Endothelial cell of umbilical vein (primary cell): ENCODE data around the gene UPK3A. TPM values are rescaled to one million over a fixed set of nuclear protein-coding genes. Genes with fewer than 3 reads are reported as not detected.

Experiments
- BruUV-seq: library from RNA; stranded (reverse); fragments of 400-500 nt; replicated peaks from 2 replicates; lab custom pipeline; 2021; lab: Mats Ljungman, UMichigan
- CTCF ChIA-PET: fragments of 300-600, 350-600 bp; sonication (Branson Sonifier 250); formaldehyde crosslinking; loops from one replicate; lab custom pipeline; 2021; ENCODE audit warnings: antibody characterized with exemption, inconsistent platforms; lab: Charles Lee
- POLR2A ChIA-PET: fragments of 300-600, 350-600 bp; sonication (Branson Sonifier 250); formaldehyde crosslinking; loops from one replicate; lab custom pipeline; 2021; ENCODE audit warnings: antibody characterized with exemption, inconsistent platforms; lab: Charles Lee
- DNase-seq: peaks from one replicate; pipeline ENCODE4 v3.0.0-alpha.2; 2011; ENCODE audit warnings: low read depth, low spot score
- FAIRE-seq: peaks from 2 replicates; lab custom pipeline; 2011; peaks lifted over from hg19 to GRCh38; lab: Jason Lieb, UNC
- H2AFZ ChIP-seq: 2 replicates; pipeline ENCODE4 v1.6.0; 2012; ENCODE audit warnings: low read depth, low read length, control low read depth, inconsistent platforms
- H3K27ac ChIP-seq: 2 replicates; pipeline ENCODE4 v1.5.1; 2011; ENCODE audit warnings: low read depth, mild to moderate bottlenecking, control low read depth, low read length, moderate library complexity; ENCODE audit not compliant: insufficient read depth
- H3K27me3 ChIP-seq, 2 experiments: 2 replicates each; pipeline versions ENCODE4 v1.6.0 to v1.6.1; 2011; ENCODE audit warnings: low read length in 2 of 2, mixed read lengths in 1 of 2; ENCODE audit not compliant: control insufficient read depth in 2 of 2, insufficient read depth in 2 of 2
- H3K36me3 ChIP-seq, 2 experiments: 2 replicates in 1 of 2; 3 replicates in 1 of 2; pipeline ENCODE4 v1.5.1; 2011; ENCODE audit warnings: low read length in 2 of 2, mild to moderate bottlenecking in 1 of 2, moderate library complexity in 1 of 2; ENCODE audit not compliant: control insufficient read depth in 2 of 2, insufficient read depth in 2 of 2; ENCODE audit errors: extremely low read depth in 1 of 2
- H3K4me1 ChIP-seq: 3 replicates; pipeline ENCODE4 v1.5.1; 2011; ENCODE audit warnings: mild to moderate bottlenecking, low read length; ENCODE audit not compliant: control insufficient read depth, insufficient read depth; ENCODE audit errors: extremely low read depth
- H3K4me2 ChIP-seq: 2 replicates; pipeline ENCODE4 v1.6.1; 2011; ENCODE audit warnings: low read length, control low read depth, mixed read lengths; ENCODE audit not compliant: insufficient read depth
- H3K4me3 ChIP-seq, 3 experiments: fragments of 200-600 bp in 1 of 3; sonication (generic), shearing (Covaris generic) in 1 of 3; replicated peaks in 1 of 3; 2 replicates each; pipeline ENCODE4 v1.5.1; 2011 to 2016; ENCODE audit warnings: control low read depth in 3 of 3, low read length in 3 of 3, mild to moderate bottlenecking in 2 of 3, inconsistent platforms in 1 of 3, low read depth in 1 of 3, moderate library complexity in 1 of 3; ENCODE audit not compliant: insufficient read depth in 1 of 3
- H3K79me2 ChIP-seq: 2 replicates; pipeline ENCODE4 v1.6.0; 2012; ENCODE audit warnings: low read length, inconsistent platforms; ENCODE audit not compliant: control insufficient read depth, insufficient read depth
- H3K9ac ChIP-seq: replicated peaks from 2 replicates; pipeline ENCODE3; 2011; ENCODE audit warnings: low read length, control low read depth; ENCODE audit not compliant: insufficient read depth; ENCODE audit errors: extremely low read depth
- H3K9me1 ChIP-seq: replicated peaks from 3 replicates; pipeline ENCODE4 v1.6.0; 2011; ENCODE audit warnings: mild to moderate bottlenecking, low read length; ENCODE audit not compliant: control insufficient read depth, insufficient read depth; ENCODE audit errors: extremely low read depth
- H3K9me3 ChIP-seq: replicated peaks from 2 replicates; pipeline ENCODE4 v1.5.1; 2012; ENCODE audit warnings: low read length, inconsistent platforms; ENCODE audit not compliant: control insufficient read depth, insufficient read depth
- H4K20me1 ChIP-seq: replicated peaks from 2 replicates; pipeline ENCODE3; 2011; ENCODE audit warnings: mild to moderate bottlenecking, low read length; ENCODE audit not compliant: control insufficient read depth, insufficient read depth; ENCODE audit errors: extremely low read depth
- EZH2 ChIP-seq: IDR thresholded peaks from 2 replicates; pipeline ENCODE4 v1.6.1; 2012; ENCODE audit warnings: borderline replicate concordance, low read depth, mild to moderate bottlenecking, moderate library complexity, low read length, inconsistent platforms; ENCODE audit not compliant: severe bottlenecking
- FOS ChIP-seq: IDR thresholded peaks from 2 replicates; pipeline ENCODE4 v1.6.1; 2011; ENCODE audit warnings: mild to moderate bottlenecking, low read length, moderate library complexity, borderline replicate concordance; ENCODE audit not compliant: insufficient read depth
- GATA2 ChIP-seq: IDR thresholded peaks from 2 replicates; pipeline ENCODE4 v1.7.0; 2011; ENCODE audit warnings: low read depth, mild to moderate bottlenecking, moderate library complexity, mixed read lengths, low read length; ENCODE audit not compliant: insufficient read length, insufficient read depth
- JUN ChIP-seq: IDR thresholded peaks from 2 replicates; pipeline ENCODE4 v1.6.1; 2011; ENCODE audit warnings: borderline replicate concordance, low read depth; ENCODE audit not compliant: insufficient read length, insufficient read depth
- MYC ChIP-seq: IDR thresholded peaks from one replicate; pipeline ENCODE4 v1.6.1; 2011; ENCODE audit warnings: mild to moderate bottlenecking, low read depth, low read length
- POLR2A ChIP-seq: IDR thresholded peaks from 2 replicates; pipeline ENCODE4 v1.6.1; 2012; ENCODE audit warnings: low read depth, mild to moderate bottlenecking, control low read depth, low read length
- POLR2AphosphoS5 ChIP-seq: IDR thresholded peaks from 2 replicates; pipeline ENCODE4 v1.6.1; 2012; ENCODE audit warnings: low read depth, mild to moderate bottlenecking, control low read depth, low read length, moderate library complexity; ENCODE audit not compliant: insufficient read depth
- dilution Hi-C: fragments of 300-500 bp; cut with MboI; formaldehyde crosslinking; loops from one replicate; pipeline ENCODE4 v1.15.0; 2019; ENCODE audit warnings: low sequenced_read_pairs; ENCODE audit not compliant: extremely low pct_ligation_motif_present
- intact Hi-C: fragments of 100-400 bp; cut with micrococcal nuclease; formaldehyde crosslinking; loops from one replicate; pipeline ENCODE4 v1.10.0; 2022
- polyA plus RNA-seq, 4 experiments: library from polyadenylated mRNA; depleted of rRNA in 3 of 4; stranded (reverse) in 3 of 4; unstranded in 1 of 4; fragments of >200 nt; gene quantifications; 2 replicates each; pipeline versions ENCODE4 v1.2.1 to v1.2.3, GENCODE V29; 2011 to 2012; ENCODE audit warnings: missing spikeins in 1 of 4
- total RNA-seq: library from RNA; stranded (reverse); gene quantifications from 2 replicates; pipeline ENCODE4 v1.2.3, GENCODE V29; 2021
- TF ChIP-seq, protein P1 (sequence below), 2 donors: IDR thresholded peaks; 1 replicate in 1 of 2; 2 replicates in 1 of 2; pipeline ENCODE4 v1.5.1; 2011; ENCODE audit warnings: low read length in 2 of 2, mild to moderate bottlenecking in 2 of 2, moderate library complexity in 2 of 2, control low read depth in 1 of 2, inconsistent platforms in 1 of 2, low read depth in 1 of 2; ENCODE audit not compliant: insufficient read depth in 1 of 2; ENCODE audit errors: extremely low read depth in 1 of 2
- TF ChIP-seq, protein P2 (sequence below): IDR thresholded peaks from 2 replicates; pipeline ENCODE4 v1.6.1; 2011; ENCODE audit not compliant: insufficient read depth, insufficient read length

The UPK3A gene
- total and polyA plus RNA-seq, 2 donors (not counting 3 experiments of a cell fraction or from before 2014, with no cell fraction given): not detected

- CTCF ChIA-PET: no interaction called here
- no peaks in the 10 kb centered on the region for H3K4me1 ChIP-seq
- no peak for DNase-seq
- H2AFZ ChIP-seq: no peak overlapping the region
- dilution Hi-C loops (no loop called here), intact Hi-C loops (no loop called here)
- no peak overlapping the region for H3K27ac ChIP-seq
- no peak overlapping the region for H3K4me2 ChIP-seq
- no peaks in the 10 kb centered on the region for H3K36me3 ChIP-seq
- FAIRE-seq: no peak
- POLR2A ChIA-PET: interaction anchor here (0.5 kb wide), 1 partner anchor 49 kb away, joined by 4 read pairs; no protein-coding TSS in a partner anchor
- no peak overlapping the region for H3K9ac ChIP-seq
- no peaks in the 10 kb centered on the region for H3K9me3 ChIP-seq
- H3K79me2 ChIP-seq: no peaks in the 10 kb centered on the region
- no peak overlapping the region for H3K4me3 ChIP-seq
- no TSS peak for BruUV-seq
- peaks cover 0 to 2% of the 10 kb centered on the region in 2 experiments for H3K27me3 ChIP-seq
- TF ChIP-seq JUN: no peak
- TF ChIP-seq, protein P1, sequence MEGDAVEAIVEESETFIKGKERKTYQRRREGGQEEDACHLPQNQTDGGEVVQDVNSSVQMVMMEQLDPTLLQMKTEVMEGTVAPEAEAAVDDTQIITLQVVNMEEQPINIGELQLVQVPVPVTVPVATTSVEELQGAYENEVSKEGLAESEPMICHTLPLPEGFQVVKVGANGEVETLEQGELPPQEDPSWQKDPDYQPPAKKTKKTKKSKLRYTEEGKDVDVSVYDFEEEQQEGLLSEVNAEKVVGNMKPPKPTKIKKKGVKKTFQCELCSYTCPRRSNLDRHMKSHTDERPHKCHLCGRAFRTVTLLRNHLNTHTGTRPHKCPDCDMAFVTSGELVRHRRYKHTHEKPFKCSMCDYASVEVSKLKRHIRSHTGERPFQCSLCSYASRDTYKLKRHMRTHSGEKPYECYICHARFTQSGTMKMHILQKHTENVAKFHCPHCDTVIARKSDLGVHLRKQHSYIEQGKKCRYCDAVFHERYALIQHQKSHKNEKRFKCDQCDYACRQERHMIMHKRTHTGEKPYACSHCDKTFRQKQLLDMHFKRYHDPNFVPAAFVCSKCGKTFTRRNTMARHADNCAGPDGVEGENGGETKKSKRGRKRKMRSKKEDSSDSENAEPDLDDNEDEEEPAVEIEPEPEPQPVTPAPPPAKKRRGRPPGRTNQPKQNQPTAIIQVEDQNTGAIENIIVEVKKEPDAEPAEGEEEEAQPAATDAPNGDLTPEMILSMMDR (IDR thresholded peaks at IDR 0.05; ENCODE audit: extremely low read depth in 1 of 2, insufficient read depth in 1 of 2, low read depth in 1 of 2, low read length in 2 of 2): no peak
- no peak for TF ChIP-seq MYC
- TF ChIP-seq FOS: no peak
- TF ChIP-seq, protein P2, sequence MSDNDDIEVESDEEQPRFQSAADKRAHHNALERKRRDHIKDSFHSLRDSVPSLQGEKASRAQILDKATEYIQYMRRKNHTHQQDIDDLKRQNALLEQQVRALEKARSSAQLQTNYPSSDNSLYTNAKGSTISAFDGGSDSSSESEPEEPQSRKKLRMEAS: no peak
- TF ChIP-seq GATA2: no peak
- no peak for TF ChIP-seq POLR2AphosphoS5
- TF ChIP-seq POLR2A: no peak
- no peak for TF ChIP-seq EZH2
- no peaks in the 10 kb centered on the region for H4K20me1 ChIP-seq
- no peaks in the 10 kb centered on the region for H3K9me1 ChIP-seq
Measured at GRCh38 chr22:45302751-45303150, 18.0 kb downstream of the UPK3A start.
